Measurements from ENCODE around the gene IL20.

IL20 gene

DNA sequence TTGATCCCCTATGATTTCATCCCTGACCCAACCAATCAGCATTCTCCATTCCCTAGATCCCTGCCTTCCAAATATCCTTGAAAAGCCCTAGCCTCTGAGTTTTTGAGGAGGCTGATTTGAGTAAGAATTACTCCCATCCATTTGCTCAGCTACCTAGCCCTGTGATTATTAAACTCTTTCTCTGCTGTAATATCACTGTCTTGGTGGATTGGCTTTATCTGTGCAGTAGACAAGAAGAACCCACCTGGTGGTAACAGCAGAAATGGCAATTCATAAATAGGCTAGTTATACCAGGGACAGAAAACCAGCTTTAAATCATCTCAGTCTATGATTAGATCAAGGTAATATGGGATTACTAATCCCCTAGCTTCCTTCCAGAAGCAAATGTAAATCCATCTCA, 13.0 kb downstream of the IL20 start:
- H4K8ac ChIP-seq (ENCODE audit: low read length): no peak overlapping the region
- no peak overlapping the region for H4K91ac ChIP-seq (ENCODE audit: low read length)
- H2BK120ac ChIP-seq (ENCODE audit: low read depth, low read length): no peak overlapping the region
- H3K27ac ChIP-seq (ENCODE audit: low read length, poor library complexity, severe bottlenecking): no peak overlapping the region
- no peak overlapping the region for H2BK5ac ChIP-seq (ENCODE audit: low read depth, low read length, poor library complexity, severe bottlenecking)
- H2AFZ ChIP-seq (ENCODE audit: low read depth, low read length): no peak overlapping the region
- no peak overlapping the region for H2BK12ac ChIP-seq (ENCODE audit: low read length in 2 of 2)
- no peak overlapping the region for H2AK5ac ChIP-seq (ENCODE audit: low read length, severe bottlenecking)
- H3K79me1 ChIP-seq (replicated peaks; ENCODE audit: low read length, poor library complexity, severe bottlenecking): no peaks in the 10 kb centered on the region
- no peak for DNase-seq
- peaks cover 7% of the 10 kb centered on the region for H3K9me3 ChIP-seq (ENCODE audit: control insufficient read depth, low read length)
- H3K4me2 ChIP-seq (ENCODE audit: low read length, poor library complexity, severe bottlenecking): no peak overlapping the region
- H3K4ac ChIP-seq (ENCODE audit: low read depth in 1 of 2, low read length in 2 of 2): no peak overlapping the region
- H3K23ac ChIP-seq (ENCODE audit: low read length in 2 of 2): no peak overlapping the region
- peaks cover 0 to 3% of the 10 kb centered on the region in 2 experiments for H3K27me3 ChIP-seq (ENCODE audit: control insufficient read depth in 1 of 2, insufficient read depth in 1 of 2, low read length in 2 of 2)
- no peak overlapping the region for H2BK15ac ChIP-seq (ENCODE audit: low read depth, poor library complexity, severe bottlenecking)
- H3K14ac ChIP-seq (ENCODE audit: low read length in 2 of 2): no peak overlapping the region
- H3K4me3 ChIP-seq (ENCODE audit: insufficient read depth in 1 of 2, low read depth in 1 of 2, low read length in 2 of 2): no peak overlapping the region
- H3K4me1 ChIP-seq (ENCODE audit: control insufficient read depth, insufficient read depth, low read depth, low read length): no peaks in the 10 kb centered on the region
- no peak overlapping the region for H3K18ac ChIP-seq (ENCODE audit: low read depth in 1 of 2, low read length in 2 of 2)
- H3K36me3 ChIP-seq (ENCODE audit: control insufficient read depth in 1 of 2, insufficient read depth in 2 of 2, low read depth in 1 of 2, low read length in 2 of 2): no peaks in the 10 kb centered on the region
- H3K9ac ChIP-seq (ENCODE audit: low read length): no peak overlapping the region

DNA sequence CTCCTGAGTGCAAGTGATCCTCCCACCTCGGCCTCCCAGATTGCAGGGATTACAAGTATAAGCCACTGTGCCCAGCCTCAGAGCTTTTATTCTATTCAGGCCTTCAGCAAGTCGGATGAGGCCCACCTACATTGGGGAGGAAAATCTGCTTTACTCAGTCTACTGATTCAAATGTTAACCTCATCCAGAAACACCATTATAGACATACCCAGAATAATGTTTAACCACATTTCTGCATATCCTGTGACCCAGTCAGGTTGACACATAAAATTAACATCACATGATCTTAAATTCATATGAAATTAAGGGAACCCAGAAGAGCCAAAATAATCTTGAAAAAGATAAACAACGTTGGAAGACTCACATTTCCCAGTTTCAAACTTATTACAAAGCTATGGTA, 14.9 kb downstream of the IL20 start:
- Histone ChIP-seq H4K91ac (ENCODE audit: low read length) (no peak overlapping the region), H3K27ac (ENCODE audit: low read length, poor library complexity, severe bottlenecking) (no peak overlapping the region), H2BK12ac (ENCODE audit: low read length in 2 of 2) (no peak overlapping the region), H3K18ac (ENCODE audit: low read depth in 1 of 2, low read length in 2 of 2) (no peak overlapping the region), H2BK5ac (ENCODE audit: low read depth, low read length, poor library complexity, severe bottlenecking) (no peak overlapping the region), H3K4me2 (ENCODE audit: low read length, poor library complexity, severe bottlenecking) (no peak overlapping the region), H3K9me3 (ENCODE audit: control insufficient read depth, low read length) (peaks cover 7% of the 10 kb centered on the region), H3K23ac (ENCODE audit: low read length in 2 of 2) (no peak overlapping the region), H3K4me3 (ENCODE audit: insufficient read depth in 1 of 2, low read depth in 1 of 2, low read length in 2 of 2) (no peak overlapping the region), H3K79me1 (replicated peaks; ENCODE audit: low read length, poor library complexity, severe bottlenecking) (no peaks in the 10 kb centered on the region), H3K4me1 (ENCODE audit: control insufficient read depth, insufficient read depth, low read depth, low read length) (no peaks in the 10 kb centered on the region), H3K14ac (ENCODE audit: low read length in 2 of 2) (no peak overlapping the region), H3K9ac (ENCODE audit: low read length) (no peak overlapping the region), H3K4ac (ENCODE audit: low read depth in 1 of 2, low read length in 2 of 2) (no peak overlapping the region), H4K8ac (ENCODE audit: low read length) (no peak overlapping the region), H2AFZ (ENCODE audit: low read depth, low read length) (no peak overlapping the region), H2BK120ac (ENCODE audit: low read depth, low read length) (no peak overlapping the region), H3K27me3 (ENCODE audit: control insufficient read depth in 1 of 2, insufficient read depth in 1 of 2, low read length in 2 of 2) (peaks cover 0 to 12% of the 10 kb centered on the region in 2 experiments), H2BK15ac (ENCODE audit: low read depth, poor library complexity, severe bottlenecking) (no peak overlapping the region), H3K36me3 (ENCODE audit: control insufficient read depth in 1 of 2, insufficient read depth in 2 of 2, low read depth in 1 of 2, low read length in 2 of 2) (no peaks in the 10 kb centered on the region), H2AK5ac (ENCODE audit: low read length, severe bottlenecking) (no peak overlapping the region)
- 63% methylated on average over 2 of the region's 3 CpGs for WGBS
- no peak for DNase-seq

DNA sequence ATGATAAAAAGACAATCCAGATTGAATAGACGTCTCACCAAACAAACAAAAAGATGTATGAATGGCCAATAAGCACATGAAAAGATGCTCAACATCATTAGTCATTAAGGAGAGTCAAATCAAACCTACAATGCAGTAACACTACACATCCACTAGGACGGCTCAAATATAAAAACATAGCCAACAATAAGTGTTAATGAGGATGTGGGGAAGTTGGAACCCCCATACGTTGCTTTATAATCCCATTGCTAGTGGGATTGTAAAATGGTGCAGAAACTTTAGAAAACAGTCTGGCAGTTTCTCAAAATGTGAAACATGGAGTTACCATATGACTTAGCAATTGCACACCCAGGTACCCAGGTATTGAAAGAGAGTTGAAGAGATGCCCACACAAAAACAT, 17.1 kb downstream of the IL20 start:
- Histone ChIP-seq H2AK5ac (ENCODE audit: low read length, severe bottlenecking) (no peak overlapping the region), H3K14ac (ENCODE audit: low read length in 2 of 2) (no peak overlapping the region)
- 75% methylated on average over 2 of the region's 3 CpGs for WGBS

GRCh38 chr1:206883160-206883559, 17.7 kb downstream of the IL20 start:
- H3K36me3 ChIP-seq (ENCODE audit: control insufficient read depth in 1 of 2, insufficient read depth in 2 of 2, low read depth in 1 of 2, low read length in 2 of 2): no peaks in the 10 kb centered on the region
- no peak overlapping the region for H2AFZ ChIP-seq (ENCODE audit: low read depth, low read length)
- H3K27me3 ChIP-seq (ENCODE audit: control insufficient read depth in 1 of 2, insufficient read depth in 1 of 2, low read length in 2 of 2): peaks cover 0 to 18% of the 10 kb centered on the region in 2 experiments
- no peak overlapping the region for H4K91ac ChIP-seq (ENCODE audit: low read length)
- DNase-seq: no peak
- no peak overlapping the region for H2BK15ac ChIP-seq (ENCODE audit: low read depth, poor library complexity, severe bottlenecking)
- H3K27ac ChIP-seq (ENCODE audit: low read length, poor library complexity, severe bottlenecking): no peak overlapping the region
- H3K4me1 ChIP-seq (ENCODE audit: control insufficient read depth, insufficient read depth, low read depth, low read length): no peaks in the 10 kb centered on the region
- H3K4me3 ChIP-seq (ENCODE audit: insufficient read depth in 1 of 2, low read depth in 1 of 2, low read length in 2 of 2): no peak overlapping the region
- no peak overlapping the region for H3K14ac ChIP-seq (ENCODE audit: low read length in 2 of 2)
- no peaks in the 10 kb centered on the region for H3K79me1 ChIP-seq (replicated peaks; ENCODE audit: low read length, poor library complexity, severe bottlenecking)
- H3K18ac ChIP-seq (ENCODE audit: low read depth in 1 of 2, low read length in 2 of 2): no peak overlapping the region
- no peak overlapping the region for H2BK5ac ChIP-seq (ENCODE audit: low read depth, low read length, poor library complexity, severe bottlenecking)
- H2BK120ac ChIP-seq (ENCODE audit: low read depth, low read length): no peak overlapping the region
- H3K9ac ChIP-seq (ENCODE audit: low read length): no peak overlapping the region
- peaks cover 7% of the 10 kb centered on the region for H3K9me3 ChIP-seq (ENCODE audit: control insufficient read depth, low read length)
- H4K8ac ChIP-seq (ENCODE audit: low read length): no peak overlapping the region
- no peak overlapping the region for H2BK12ac ChIP-seq (ENCODE audit: low read length in 2 of 2)
- no peak overlapping the region for H3K23ac ChIP-seq (ENCODE audit: low read length in 2 of 2)
- WGBS: 93% methylated on average over 1 of the region's 1 CpG
- no peak overlapping the region for H3K4ac ChIP-seq (ENCODE audit: low read depth in 1 of 2, low read length in 2 of 2)
- H2AK5ac ChIP-seq (ENCODE audit: low read length, severe bottlenecking): no peak overlapping the region
- no peak overlapping the region for H3K4me2 ChIP-seq (ENCODE audit: low read length, poor library complexity, severe bottlenecking)

More for the DNA sequence above, 17.1 kb downstream of the IL20 start:
- H3K4me1 ChIP-seq (ENCODE audit: control insufficient read depth, insufficient read depth, low read depth, low read length): no peaks in the 10 kb centered on the region
- H2BK5ac ChIP-seq (ENCODE audit: low read depth, low read length, poor library complexity, severe bottlenecking): no peak overlapping the region
- no peak overlapping the region for H3K23ac ChIP-seq (ENCODE audit: low read length in 2 of 2)
- H3K36me3 ChIP-seq (ENCODE audit: control insufficient read depth in 1 of 2, insufficient read depth in 2 of 2, low read depth in 1 of 2, low read length in 2 of 2): no peaks in the 10 kb centered on the region
- no peak overlapping the region for H4K8ac ChIP-seq (ENCODE audit: low read length)
- H4K91ac ChIP-seq (ENCODE audit: low read length): no peak overlapping the region
- peaks cover 0 to 18% of the 10 kb centered on the region in 2 experiments for H3K27me3 ChIP-seq (ENCODE audit: control insufficient read depth in 1 of 2, insufficient read depth in 1 of 2, low read length in 2 of 2)
- no peak overlapping the region for H3K9ac ChIP-seq (ENCODE audit: low read length)
- no peak overlapping the region for H2BK12ac ChIP-seq (ENCODE audit: low read length in 2 of 2)
- no peak overlapping the region for H2BK120ac ChIP-seq (ENCODE audit: low read depth, low read length)
- H3K4me3 ChIP-seq (ENCODE audit: insufficient read depth in 1 of 2, low read depth in 1 of 2, low read length in 2 of 2): no peak overlapping the region
- DNase-seq: no peak
- no peaks in the 10 kb centered on the region for H3K79me1 ChIP-seq (replicated peaks; ENCODE audit: low read length, poor library complexity, severe bottlenecking)
- H3K18ac ChIP-seq (ENCODE audit: low read depth in 1 of 2, low read length in 2 of 2): no peak overlapping the region
- no peak overlapping the region for H2BK15ac ChIP-seq (ENCODE audit: low read depth, poor library complexity, severe bottlenecking)
- no peak overlapping the region for H3K4ac ChIP-seq (ENCODE audit: low read depth in 1 of 2, low read length in 2 of 2)
- no peak overlapping the region for H2AFZ ChIP-seq (ENCODE audit: low read depth, low read length)
- H3K4me2 ChIP-seq (ENCODE audit: low read length, poor library complexity, severe bottlenecking): no peak overlapping the region
- H3K9me3 ChIP-seq (ENCODE audit: control insufficient read depth, low read length): peaks cover 7% of the 10 kb centered on the region
- H3K27ac ChIP-seq (ENCODE audit: low read length, poor library complexity, severe bottlenecking): no peak overlapping the region
